ENCODE results near the gene WNT3.

The WNT3 gene

DNA sequence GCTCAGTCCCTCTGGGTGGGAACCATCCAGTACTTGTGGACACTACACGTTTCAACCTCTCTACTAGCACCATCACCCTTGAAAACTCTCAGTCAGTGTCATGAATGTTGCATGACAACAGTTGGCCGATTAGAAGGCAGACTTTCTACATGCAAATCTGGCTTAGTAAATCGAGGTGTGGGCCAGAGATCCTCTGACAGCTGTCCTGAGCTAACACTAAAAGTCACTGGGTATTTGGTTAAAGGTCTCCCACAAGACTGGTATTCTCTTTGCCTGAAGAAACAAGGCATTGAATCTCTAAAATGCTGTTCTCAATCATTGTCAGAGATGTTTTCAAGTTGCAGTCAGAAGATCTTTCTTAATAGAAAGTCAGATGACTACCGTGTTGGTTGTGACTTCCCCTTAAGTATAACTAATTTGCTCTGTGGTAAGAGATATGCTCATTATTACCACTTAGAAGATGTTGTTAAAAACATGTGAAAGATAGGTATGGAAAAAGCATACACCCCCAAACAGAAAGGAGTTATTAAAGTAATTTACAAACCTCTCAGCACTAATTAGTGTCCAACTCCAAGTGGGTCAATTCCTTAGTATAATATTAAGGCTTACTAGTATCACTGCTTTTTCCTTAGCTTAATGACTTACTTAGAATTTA, 62.3 kb downstream of the WNT3 start:
- WGBS (ENCODE audit: insufficient coverage, insufficient read length) = no CpG with 5 or more reads among the region's 4 CpGs
- H3K4me1 ChIP-seq (ENCODE audit: control insufficient read depth, insufficient read depth, low read length) = no peaks in the 10 kb centered on the region
- no peak for DNase-seq (ENCODE audit: low read depth, low spot score)

DNA sequence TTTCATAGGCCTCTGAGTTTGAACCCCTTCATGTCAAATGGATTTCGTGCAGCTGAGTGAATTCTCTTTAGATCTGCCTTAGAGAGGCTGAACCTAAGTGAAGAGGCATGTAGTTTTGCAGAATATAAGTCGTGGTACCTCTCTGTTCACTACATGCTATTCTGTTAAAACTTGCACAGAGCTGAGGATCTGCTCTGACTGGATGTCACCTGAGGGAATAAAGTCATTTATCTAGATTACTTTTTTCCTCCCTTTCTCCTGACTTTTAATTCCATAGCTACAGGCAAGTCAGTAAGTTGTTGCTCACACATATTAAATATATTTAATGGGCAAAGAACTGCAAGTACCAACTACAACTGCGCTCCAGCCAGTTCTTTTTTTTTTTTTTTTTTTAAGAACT, 64.7 kb downstream of the WNT3 start:
- H3K4me3 ChIP-seq (ENCODE audit: low read length) = no peak overlapping the region
- H3K36me3 ChIP-seq (ENCODE audit: control insufficient read depth, insufficient read depth, low read length) = 0 out of 2 replicates have a peak, but pooled peaks cover 2% of the 10 kb centered on the region
- H3K27ac ChIP-seq (ENCODE audit: low read length) = no peak overlapping the region
- WGBS (ENCODE audit: insufficient coverage, insufficient read length) = no CpG with 5 or more reads among the region's 3 CpGs
- no peaks in the 10 kb centered on the region for H3K27me3 ChIP-seq (ENCODE audit: control insufficient read depth, insufficient read depth, low read length)
- H3K9me3 ChIP-seq (ENCODE audit: control insufficient read depth, insufficient read depth, low read length) = no peaks in the 10 kb centered on the region
- H3K4me1 ChIP-seq (ENCODE audit: control insufficient read depth, insufficient read depth, low read length) = no peaks in the 10 kb centered on the region
- DNase-seq (ENCODE audit: low read depth, low spot score) = no peak

More for the DNA sequence above, 62.3 kb downstream of the WNT3 start:
- Histone ChIP-seq H3K27me3 (ENCODE audit: control insufficient read depth, insufficient read depth, low read length) (no peaks in the 10 kb centered on the region), H3K4me3 (ENCODE audit: low read length) (no peak overlapping the region), H3K36me3 (ENCODE audit: control insufficient read depth, insufficient read depth, low read length) (0 out of 2 replicates have a peak, but pooled peaks cover 2% of the 10 kb centered on the region), H3K9me3 (ENCODE audit: control insufficient read depth, insufficient read depth, low read length) (no peaks in the 10 kb centered on the region), H3K27ac (ENCODE audit: low read length) (no peak overlapping the region)

DNA sequence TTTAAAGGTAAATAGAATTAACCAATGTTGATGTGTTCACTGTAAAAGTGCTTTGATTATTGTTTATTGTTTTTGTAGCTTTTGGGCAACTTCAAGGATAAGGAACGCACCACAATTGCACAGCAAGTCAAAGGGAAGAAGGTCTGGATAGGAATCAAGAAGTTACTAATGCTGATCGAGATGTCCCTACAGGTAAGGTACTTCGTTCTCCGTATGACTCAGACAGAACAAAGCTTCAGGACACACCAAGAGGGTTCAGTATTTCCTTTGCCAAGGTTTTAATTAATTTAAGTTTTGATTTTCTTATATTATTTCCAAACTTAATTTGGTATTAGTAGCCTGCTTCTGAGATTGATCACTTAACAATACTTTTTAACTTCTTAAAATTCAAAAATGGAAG, 67.1 kb downstream of the WNT3 start:
- WGBS (ENCODE audit: insufficient coverage, insufficient read length) = no CpG with 5 or more reads among the region's 4 CpGs
- no peak for DNase-seq (ENCODE audit: low read depth, low spot score)
- 0 out of 2 replicates have a peak, but pooled peaks cover 2% of the 10 kb centered on the region for H3K36me3 ChIP-seq (ENCODE audit: control insufficient read depth, insufficient read depth, low read length)

DNA sequence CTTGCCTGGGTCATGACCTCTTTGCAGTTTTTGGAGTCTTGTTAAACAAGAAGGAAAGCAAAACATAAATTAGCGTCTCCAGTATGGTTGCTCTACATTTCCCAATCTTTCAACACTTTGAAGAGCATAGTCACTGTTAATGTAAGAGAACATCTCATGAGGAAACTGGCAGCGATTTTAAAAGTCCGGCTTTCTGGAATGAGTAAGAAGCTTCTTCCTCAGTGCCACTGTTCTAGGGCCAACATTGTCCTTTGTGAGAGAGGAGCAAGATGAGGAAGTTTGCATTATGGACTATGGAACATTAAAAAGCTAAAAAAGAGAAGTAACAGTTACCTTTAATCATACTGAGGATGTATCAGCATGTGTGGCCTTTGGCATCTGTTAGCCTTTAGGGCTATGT, 73.1 kb downstream of the WNT3 start:
- Histone ChIP-seq H3K4me1 (ENCODE audit: control insufficient read depth, insufficient read depth, low read length) (no peaks in the 10 kb centered on the region; the same call in 1 of the 2 replicates), H3K9me3 (ENCODE audit: control insufficient read depth, insufficient read depth, low read length) (no peaks in the 10 kb centered on the region), H3K27me3 (ENCODE audit: control insufficient read depth, insufficient read depth, low read length) (no peaks in the 10 kb centered on the region), H3K4me3 (ENCODE audit: low read length) (no peak overlapping the region), H3K36me3 (ENCODE audit: control insufficient read depth, insufficient read depth, low read length) (no peaks in the 10 kb centered on the region), H3K27ac (ENCODE audit: low read length) (no peak overlapping the region)
- no peak for DNase-seq (ENCODE audit: low read depth, low spot score)
- WGBS (ENCODE audit: insufficient coverage, insufficient read length) = no CpG with 5 or more reads among the region's 3 CpGs

More for the DNA sequence above, 67.1 kb downstream of the WNT3 start:
- no peaks in the 10 kb centered on the region for H3K4me1 ChIP-seq (ENCODE audit: control insufficient read depth, insufficient read depth, low read length)
- no peaks in the 10 kb centered on the region for H3K9me3 ChIP-seq (ENCODE audit: control insufficient read depth, insufficient read depth, low read length)
- H3K27me3 ChIP-seq (ENCODE audit: control insufficient read depth, insufficient read depth, low read length) = no peaks in the 10 kb centered on the region
- no peak overlapping the region for H3K27ac ChIP-seq (ENCODE audit: low read length)
- no peak overlapping the region for H3K4me3 ChIP-seq (ENCODE audit: low read length)

DNA sequence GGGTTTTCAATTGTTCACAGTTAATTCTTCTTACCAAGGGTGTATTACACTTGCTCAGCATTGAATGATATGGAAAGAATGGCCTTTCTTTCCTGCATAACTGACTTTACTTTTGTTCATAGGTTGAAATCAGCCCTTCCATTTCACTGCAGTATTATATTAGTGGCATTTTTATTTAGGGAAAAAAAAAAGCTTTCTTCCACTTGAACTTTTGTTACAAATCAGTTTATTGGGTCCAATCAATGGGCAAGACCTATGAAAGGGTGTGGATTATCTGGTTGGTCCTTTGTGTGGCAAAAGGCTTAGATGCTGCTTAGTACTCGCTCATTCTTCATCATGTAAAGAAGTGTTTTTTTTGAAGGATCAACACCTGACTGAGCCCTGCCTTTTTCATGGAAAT, 74.1 kb downstream of the WNT3 start:
- H3K36me3 ChIP-seq (ENCODE audit: control insufficient read depth, insufficient read depth, low read length) = no peaks in the 10 kb centered on the region
- no peaks in the 10 kb centered on the region; the same call in 1 of the 2 replicates for H3K4me1 ChIP-seq (ENCODE audit: control insufficient read depth, insufficient read depth, low read length)
- DNase-seq (ENCODE audit: low read depth, low spot score) = no peak
- H3K27ac ChIP-seq (ENCODE audit: low read length) = no peak overlapping the region
- WGBS (ENCODE audit: insufficient coverage, insufficient read length) = no CpG with 5 or more reads among the region's 1 CpG
- no peaks in the 10 kb centered on the region for H3K27me3 ChIP-seq (ENCODE audit: control insufficient read depth, insufficient read depth, low read length)
- no peaks in the 10 kb centered on the region for H3K9me3 ChIP-seq (ENCODE audit: control insufficient read depth, insufficient read depth, low read length)
- no peak overlapping the region for H3K4me3 ChIP-seq (ENCODE audit: low read length)

DNA sequence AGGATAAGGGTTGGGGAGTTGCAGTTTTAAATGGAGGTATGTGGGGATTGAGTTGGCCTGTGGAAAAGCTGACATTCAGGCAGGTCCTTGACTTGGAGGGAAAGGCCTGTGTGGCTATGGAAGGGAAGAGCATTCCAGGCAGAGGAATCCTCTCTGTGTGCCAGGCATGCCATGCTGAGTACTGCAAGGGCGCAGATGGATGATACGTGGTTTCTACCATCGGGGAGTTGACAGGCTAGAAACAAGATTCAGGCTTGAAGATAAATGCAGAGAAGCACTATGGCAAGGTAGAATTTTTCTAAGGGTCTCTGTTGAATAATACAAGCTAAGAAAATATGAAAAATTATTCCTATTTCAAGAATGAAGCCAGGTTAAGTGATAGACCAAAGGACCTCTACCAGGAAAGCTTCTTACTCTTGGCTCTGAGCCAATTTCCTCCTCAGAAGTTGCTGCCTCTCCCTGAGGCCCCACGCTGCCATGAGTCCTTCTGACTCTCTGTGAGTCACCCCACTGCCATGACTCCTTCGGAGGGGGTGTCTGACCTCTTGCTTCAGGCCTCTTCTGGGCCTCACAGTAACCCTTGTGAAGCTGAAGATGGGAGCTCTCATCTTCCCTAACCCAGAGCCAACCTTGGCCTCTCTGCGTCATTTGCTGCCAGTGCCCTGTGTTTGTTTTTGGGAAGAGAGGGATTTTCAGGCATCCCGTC, 75.8 kb downstream of the WNT3 start:
- H3K4me3 ChIP-seq (ENCODE audit: low read length) = no peak overlapping the region
- no CpG with 5 or more reads among the region's 7 CpGs for WGBS (ENCODE audit: insufficient coverage, insufficient read length)
- H3K27me3 ChIP-seq (ENCODE audit: control insufficient read depth, insufficient read depth, low read length) = no peaks in the 10 kb centered on the region
- DNase-seq (ENCODE audit: low read depth, low spot score) = no peak
- H3K9me3 ChIP-seq (ENCODE audit: control insufficient read depth, insufficient read depth, low read length) = no peaks in the 10 kb centered on the region
- no peaks in the 10 kb centered on the region; the same call in 1 of the 2 replicates for H3K4me1 ChIP-seq (ENCODE audit: control insufficient read depth, insufficient read depth, low read length)
- no peak overlapping the region for H3K27ac ChIP-seq (ENCODE audit: low read length)
- no peaks in the 10 kb centered on the region for H3K36me3 ChIP-seq (ENCODE audit: control insufficient read depth, insufficient read depth, low read length)

DNA sequence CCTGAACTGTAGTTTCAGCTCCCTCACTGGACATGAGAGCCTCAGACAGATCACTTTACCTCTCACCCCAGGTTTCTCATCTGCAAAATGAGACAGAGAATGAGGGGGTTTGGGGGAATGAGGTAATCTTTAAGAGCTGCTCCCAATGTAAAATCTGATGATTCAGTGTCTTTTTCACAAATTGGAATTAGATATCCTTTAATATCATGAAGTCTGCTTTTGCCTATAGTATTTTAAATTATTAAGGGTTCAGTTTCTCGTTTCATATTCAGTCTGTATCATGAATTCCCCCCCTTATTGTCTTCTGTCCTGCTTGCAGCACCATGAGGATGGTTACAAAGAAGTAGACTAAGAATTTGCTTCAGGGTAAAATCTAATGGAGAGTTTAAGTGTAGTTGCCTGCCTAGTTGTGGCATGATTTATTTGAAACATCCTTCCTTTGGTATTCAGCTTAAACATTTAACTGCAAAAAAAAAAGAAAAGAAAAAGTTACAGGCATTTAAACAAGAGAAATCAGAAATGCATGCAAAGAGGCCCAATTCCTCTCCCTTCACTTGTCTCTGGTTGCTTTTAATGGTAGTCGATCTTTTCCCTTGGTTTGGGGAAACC, 77.3 kb downstream of the WNT3 start:
- no peaks in the 10 kb centered on the region; the same call in 1 of the 2 replicates for H3K4me1 ChIP-seq (ENCODE audit: control insufficient read depth, insufficient read depth, low read length)
- no peaks in the 10 kb centered on the region for H3K27me3 ChIP-seq (ENCODE audit: control insufficient read depth, insufficient read depth, low read length)
- WGBS (ENCODE audit: insufficient coverage, insufficient read length) = no CpG with 5 or more reads among the region's 2 CpGs
- no peak overlapping the region for H3K27ac ChIP-seq (ENCODE audit: low read length)
- H3K36me3 ChIP-seq (ENCODE audit: control insufficient read depth, insufficient read depth, low read length) = no peaks in the 10 kb centered on the region
- no peaks in the 10 kb centered on the region for H3K9me3 ChIP-seq (ENCODE audit: control insufficient read depth, insufficient read depth, low read length)
- H3K4me3 ChIP-seq (ENCODE audit: low read length) = no peak overlapping the region
- DNase-seq (ENCODE audit: low read depth, low spot score) = no peak

DNA sequence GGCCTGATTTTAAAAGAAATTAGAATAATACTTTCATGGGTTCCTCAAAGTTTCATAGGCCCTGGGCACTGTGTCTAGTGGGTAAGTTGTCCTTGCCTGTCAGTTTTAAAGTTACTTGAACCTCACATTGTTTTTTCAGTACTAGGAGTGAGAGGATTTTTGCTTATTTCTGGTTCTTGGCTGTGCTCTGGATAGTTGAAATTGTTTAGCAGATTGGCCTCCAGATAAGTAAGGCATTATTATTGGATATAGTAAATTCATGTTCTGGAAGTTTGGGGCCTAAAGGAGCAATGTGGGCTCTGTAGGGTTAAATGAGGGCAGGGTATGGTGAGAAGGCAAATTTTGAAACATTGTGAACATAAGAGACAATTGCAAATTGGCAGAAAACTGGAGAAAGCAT, 78.5 kb downstream of the WNT3 start:
- no peaks in the 10 kb centered on the region for H3K9me3 ChIP-seq (ENCODE audit: control insufficient read depth, insufficient read depth, low read length)
- no peak for DNase-seq (ENCODE audit: low read depth, low spot score)
- H3K27ac ChIP-seq (ENCODE audit: low read length) = no peak overlapping the region
- H3K4me1 ChIP-seq (ENCODE audit: control insufficient read depth, insufficient read depth, low read length) = no peaks in the 10 kb centered on the region; the same call in 1 of the 2 replicates
- H3K4me3 ChIP-seq (ENCODE audit: low read length) = no peak overlapping the region
- H3K27me3 ChIP-seq (ENCODE audit: control insufficient read depth, insufficient read depth, low read length) = no peaks in the 10 kb centered on the region
- H3K36me3 ChIP-seq (ENCODE audit: control insufficient read depth, insufficient read depth, low read length) = no peaks in the 10 kb centered on the region

DNA sequence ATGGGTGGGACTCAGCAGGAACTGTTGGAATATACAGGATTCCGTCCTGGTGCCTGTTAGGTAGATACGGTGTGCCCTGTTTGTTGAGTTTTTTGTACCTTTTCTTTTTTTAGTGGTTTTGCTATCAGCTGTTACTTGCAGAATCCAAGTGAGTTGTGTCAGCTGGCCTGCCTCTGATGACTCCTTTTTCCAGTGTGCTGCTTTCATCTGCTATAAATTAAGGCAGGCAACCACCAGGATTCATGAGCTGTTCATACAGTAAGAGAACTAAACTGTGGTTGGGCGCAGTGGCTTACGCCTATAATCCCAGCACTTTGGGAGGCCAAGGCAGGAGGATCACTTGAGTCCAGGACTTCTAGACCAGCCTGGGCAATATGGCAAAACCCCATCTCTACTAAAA, 79.9 kb downstream of the WNT3 start:
- Histone ChIP-seq H3K4me1 (ENCODE audit: control insufficient read depth, insufficient read depth, low read length) (no peaks in the 10 kb centered on the region; the same call in 1 of the 2 replicates), H3K4me3 (ENCODE audit: low read length) (no peak overlapping the region), H3K9me3 (ENCODE audit: control insufficient read depth, insufficient read depth, low read length) (no peaks in the 10 kb centered on the region), H3K36me3 (ENCODE audit: control insufficient read depth, insufficient read depth, low read length) (no peaks in the 10 kb centered on the region), H3K27me3 (ENCODE audit: control insufficient read depth, insufficient read depth, low read length) (no peaks in the 10 kb centered on the region), H3K27ac (ENCODE audit: low read length) (no peak overlapping the region)
- WGBS (ENCODE audit: insufficient coverage, insufficient read length) = no CpG with 5 or more reads among the region's 4 CpGs
- DNase-seq (ENCODE audit: low read depth, low spot score) = no peak

DNA sequence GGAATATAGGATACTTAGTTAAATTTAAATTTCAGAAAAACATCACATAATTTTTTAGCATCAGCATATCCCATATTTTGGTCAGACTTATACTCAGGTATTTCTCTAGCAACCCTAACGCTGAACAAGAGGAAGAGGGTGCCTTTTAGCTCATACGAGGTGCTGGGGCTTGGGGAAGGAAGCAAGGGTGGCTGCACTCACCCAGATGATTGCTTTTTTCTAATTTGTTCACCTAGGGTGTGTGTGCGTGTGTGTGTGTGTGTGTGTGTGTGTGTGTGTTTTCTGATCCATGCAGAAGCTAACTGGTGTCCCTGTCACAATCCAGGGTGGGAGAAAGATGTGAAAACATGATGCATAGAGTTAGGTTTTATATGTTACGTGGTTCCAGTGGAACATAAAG, 81.2 kb downstream of the WNT3 start:
- 100% methylated on average over 1 of the region's 4 CpGs for WGBS (ENCODE audit: insufficient coverage, insufficient read length)
- H3K4me1 ChIP-seq (ENCODE audit: control insufficient read depth, insufficient read depth, low read length) = no peaks in the 10 kb centered on the region
- no peak overlapping the region for H3K27ac ChIP-seq (ENCODE audit: low read length)
- H3K9me3 ChIP-seq (ENCODE audit: control insufficient read depth, insufficient read depth, low read length) = no peaks in the 10 kb centered on the region
- no peaks in the 10 kb centered on the region for H3K27me3 ChIP-seq (ENCODE audit: control insufficient read depth, insufficient read depth, low read length)
- no peaks in the 10 kb centered on the region for H3K36me3 ChIP-seq (ENCODE audit: control insufficient read depth, insufficient read depth, low read length)
- no peak overlapping the region for H3K4me3 ChIP-seq (ENCODE audit: low read length)
- no peak for DNase-seq (ENCODE audit: low read depth, low spot score)

All from iPS DF 6.9 (cell line).